ENCODE results near the gene CD1C. TPM values are rescaled to one million over a fixed set of nuclear protein-coding genes. Genes with fewer than 3 reads are reported as not detected.
A peak's percentile ranks its signal among the peaks of the same experiment; 100 is the strongest.

Gene CD1C
- not detected in 3 replicates for total RNA-seq

DNA sequence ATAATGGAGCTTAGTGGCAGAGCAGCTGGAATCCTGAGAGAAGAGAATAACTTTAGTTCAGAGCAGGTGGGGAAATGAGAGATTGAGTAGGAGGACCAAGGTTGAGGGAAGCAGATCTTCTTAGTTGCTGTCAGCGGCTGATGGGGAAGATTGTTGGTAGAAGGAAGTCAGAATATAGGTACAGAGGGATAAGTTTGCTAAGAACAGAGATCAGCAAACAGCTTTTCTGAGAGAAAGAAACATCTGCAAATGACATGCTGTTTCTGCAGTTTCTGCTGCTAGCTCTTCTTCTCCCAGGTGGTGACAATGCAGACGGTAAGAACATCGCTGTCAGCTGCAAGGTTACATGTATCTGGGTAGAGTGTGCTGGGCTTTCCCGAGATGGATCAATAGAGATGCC is at the start of gene CD1C:
CD1C (plus strand) TSS at position 113 of the 400 bp plus-strand sequence; CDS start at position 255, 142 bp downstream.
- TF ChIP-seq CTCF (IDR thresholded peaks at IDR 0.05; ENCODE audit: unreplicated experiment), result no peak
- DNase-seq (ENCODE audit: low spot score in 2 of 2, unreplicated experiment in 2 of 2), result no peak
- Mint-ChIP-seq H3K27ac (no peak within 1 kb of the TSS), H3K4me3 (no peak within 1 kb of the TSS), H3K9me3 (no peaks in the 10 kb centered on the region), H3K36me3 (no peaks in the 10 kb centered on the region), H3K4me1 (no peaks in the 10 kb centered on the region), H3K27me3 (ENCODE audit: low read depth) (peaks cover 9% of the 10 kb centered on the region)

DNA sequence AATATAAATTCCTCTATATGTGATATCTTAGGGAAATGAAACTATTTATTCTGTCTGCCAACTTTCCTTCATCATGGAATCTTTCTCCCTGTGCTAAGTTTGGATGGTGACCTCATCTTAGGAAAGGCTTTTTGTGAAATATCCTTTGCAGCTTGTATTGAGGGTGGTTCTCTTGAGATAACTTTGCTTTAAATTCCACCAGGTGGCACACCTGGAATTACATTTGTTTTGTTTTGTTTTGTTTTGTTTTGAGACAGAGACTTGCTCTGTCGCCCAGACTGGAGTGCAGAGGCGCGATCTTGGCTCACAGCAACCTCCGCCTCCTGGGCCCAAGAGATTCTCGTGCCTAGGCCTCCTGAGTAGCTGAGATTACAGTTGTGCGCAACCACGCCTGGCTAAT is 43.1 kb upstream of the CD1C start:
- peak overlapping the region; percentile 62 for H3K27ac Mint-ChIP-seq

GRCh38 chr1:158248118-158248517 is 41.6 kb upstream of the CD1C start:
- Mint-ChIP-seq H3K27ac (no peak overlapping the region), H3K4me3 (no peak overlapping the region), H3K27me3 (ENCODE audit: low read depth) (peaks cover 5% of the 10 kb centered on the region), H3K4me1 (peaks cover 11% of the 10 kb centered on the region), H3K36me3 (no peaks in the 10 kb centered on the region), H3K9me3 (no peaks in the 10 kb centered on the region)
- no peak for TF ChIP-seq CTCF (IDR thresholded peaks at IDR 0.05; ENCODE audit: unreplicated experiment)
- DNase-seq (ENCODE audit: low spot score in 2 of 2, unreplicated experiment in 2 of 2), result no peak

More for the DNA sequence above, 43.1 kb upstream of the CD1C start:
- Mint-ChIP-seq H3K27me3 (ENCODE audit: low read depth) (peaks cover 5% of the 10 kb centered on the region), H3K4me1 (peaks cover 9% of the 10 kb centered on the region), H3K9me3 (peaks cover 3% of the 10 kb centered on the region), H3K4me3 (no peak overlapping the region), H3K36me3 (no peaks in the 10 kb centered on the region)
- no peak for DNase-seq (ENCODE audit: low spot score in 2 of 2, unreplicated experiment in 2 of 2)
- no peak for TF ChIP-seq CTCF (IDR thresholded peaks at IDR 0.05; ENCODE audit: unreplicated experiment)

DNA sequence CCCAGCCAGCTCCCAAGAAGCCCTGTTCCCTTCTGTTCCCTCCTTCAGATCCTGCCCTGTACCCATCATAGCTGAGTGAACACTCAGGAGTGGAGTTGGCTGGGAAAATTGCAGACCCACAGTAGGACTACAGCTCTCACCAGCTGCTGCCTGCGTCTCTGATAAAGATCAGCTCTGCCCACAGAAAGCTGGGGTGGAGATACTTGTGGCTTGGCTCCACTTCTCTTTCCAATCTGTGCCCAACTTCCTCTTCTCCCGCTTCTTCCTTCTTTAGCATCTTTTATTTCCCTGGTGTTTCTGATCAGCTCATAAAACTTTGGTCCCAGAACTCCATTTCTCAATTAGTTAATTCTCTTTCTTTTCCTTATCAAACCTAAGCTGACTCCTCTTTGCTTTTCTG is 41.0 kb upstream of the CD1C start:
- Mint-ChIP-seq H3K36me3 (no peaks in the 10 kb centered on the region), H3K4me3 (no peak overlapping the region), H3K4me1 (peaks cover 11% of the 10 kb centered on the region), H3K9me3 (no peaks in the 10 kb centered on the region), H3K27me3 (ENCODE audit: low read depth) (peaks cover 5% of the 10 kb centered on the region), H3K27ac (no peak overlapping the region)
- no peak for DNase-seq (ENCODE audit: low spot score in 2 of 2, unreplicated experiment in 2 of 2)
- TF ChIP-seq CTCF (IDR thresholded peaks at IDR 0.05; ENCODE audit: unreplicated experiment), result no peak

DNA sequence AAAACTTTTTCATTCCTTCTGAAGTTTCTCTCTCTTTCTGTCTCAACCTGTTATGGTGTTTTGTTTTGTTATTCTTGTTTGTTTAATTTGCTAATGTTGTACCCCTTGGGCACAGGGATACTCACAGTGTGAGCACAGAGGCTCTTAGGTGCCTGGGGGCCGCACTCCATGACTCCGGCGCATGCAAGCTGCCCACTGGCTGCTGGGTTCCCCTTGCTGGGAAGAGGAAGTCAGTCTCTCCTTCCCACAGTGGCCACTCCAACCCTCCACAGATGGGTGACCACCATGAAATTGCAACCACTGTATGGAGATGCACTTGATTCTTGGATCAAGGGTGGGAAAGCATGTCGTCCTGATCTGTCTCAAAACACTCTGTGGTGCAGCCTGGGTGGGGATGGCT is 40.1 kb upstream of the CD1C start:
- H3K36me3 Mint-ChIP-seq, result no peaks in the 10 kb centered on the region
- no peak for DNase-seq (ENCODE audit: low spot score in 2 of 2, unreplicated experiment in 2 of 2)
- TF ChIP-seq CTCF (IDR thresholded peaks at IDR 0.05; ENCODE audit: unreplicated experiment), result no peak
- no peak overlapping the region for H3K27ac Mint-ChIP-seq
- H3K4me3 Mint-ChIP-seq, result no peak overlapping the region
- no peaks in the 10 kb centered on the region for H3K9me3 Mint-ChIP-seq
- peaks cover 11% of the 10 kb centered on the region for H3K4me1 Mint-ChIP-seq
- H3K27me3 Mint-ChIP-seq (ENCODE audit: low read depth), result peaks cover 5% of the 10 kb centered on the region

- H3K27ac Mint-ChIP-seq, result no peak overlapping the region
- DNase-seq (ENCODE audit: low spot score in 2 of 2, unreplicated experiment in 2 of 2), result no peak
- H3K4me3 Mint-ChIP-seq, result no peak overlapping the region
- TF ChIP-seq CTCF (IDR thresholded peaks at IDR 0.05; ENCODE audit: unreplicated experiment), result no peak
- peaks cover 5% of the 10 kb centered on the region for H3K27me3 Mint-ChIP-seq (ENCODE audit: low read depth)
- H3K4me1 Mint-ChIP-seq, result peaks cover 10% of the 10 kb centered on the region
- no peaks in the 10 kb centered on the region for H3K9me3 Mint-ChIP-seq
- no peaks in the 10 kb centered on the region for H3K36me3 Mint-ChIP-seq
Observed at GRCh38 chr1:158251163-158251562, 38.6 kb upstream of the CD1C start.

All from mesothelial cell of epicardium (in vitro differentiated cells).